ENCODE measurements around the gene RNF220.

GRCh38 chr1:44543064-44543744 lies 138.1 kb downstream of the RNF220 start:
- TF ChIP-seq POLR2A (IDR thresholded peaks at IDR 0.05; ENCODE audit: low read depth, low read length) (no peak), CTCF (IDR thresholded peaks at IDR 0.05; ENCODE audit: extremely low read depth in 1 of 2, insufficient read depth in 1 of 2, low read depth in 1 of 2, low read length in 2 of 2) (no peak), EZH2 (IDR thresholded peaks at IDR 0.05; ENCODE audit: borderline replicate concordance, low read depth, low read length, severe bottlenecking) (no peak)
